Loucy (cell line): Measurements from ENCODE around the gene ERFL.

ENCODE experiments used
- H2AFZ ChIP-seq: fragments of 200-600 bp; sonication (generic); 2 replicates; pipeline ENCODE4 v1.6.0; 2016; ENCODE audit warnings: antibody characterized with exemption, mild to moderate bottlenecking, low read length, moderate library complexity
- H3F3A ChIP-seq: fragments of 200-600 bp; 2 replicates; pipeline ENCODE4 v1.6.0; 2016; ENCODE audit warnings: antibody characterized with exemption, low read depth, mild to moderate bottlenecking
- H3K27me3 ChIP-seq: fragments of 200-600 bp; sonication (generic); 2 replicates; pipeline ENCODE4 v1.6.1; 2014; ENCODE audit warnings: low read length, mild to moderate bottlenecking; ENCODE audit not compliant: insufficient read depth, poor library complexity, severe bottlenecking
- H3K36me3 ChIP-seq: fragments of 200-600 bp; sonication (generic); 2 replicates; pipeline ENCODE4 v1.6.1; 2016; ENCODE audit warnings: low read length; ENCODE audit not compliant: insufficient read depth
- H3K4me1 ChIP-seq: fragments of 200-600 bp; sonication (generic); 2 replicates; pipeline ENCODE4 v1.5.1; 2014; ENCODE audit warnings: low read length, mild to moderate bottlenecking; ENCODE audit not compliant: insufficient read depth, poor library complexity, severe bottlenecking
- H3K4me2 ChIP-seq: fragments of 200-600 bp; sonication (generic); 2 replicates; pipeline ENCODE4 v1.6.0; 2014; ENCODE audit warnings: antibody characterized with exemption, low read length, low read depth, mild to moderate bottlenecking; ENCODE audit not compliant: poor library complexity, severe bottlenecking
- H3K4me3 ChIP-seq: fragments of 200-600 bp; sonication (generic); 2 replicates; pipeline ENCODE4 v1.5.1; 2014; ENCODE audit warnings: low read length, mild to moderate bottlenecking, mixed read lengths; ENCODE audit not compliant: poor library complexity, severe bottlenecking
- H3K79me2 ChIP-seq: fragments of 200-600 bp; sonication (generic); 2 replicates; pipeline ENCODE4 v1.6.1; 2014; ENCODE audit warnings: low read length; ENCODE audit not compliant: insufficient read depth
- H3K9ac ChIP-seq: fragments of 200-600 bp; sonication (generic); 2 replicates; pipeline ENCODE4 v1.6.0; 2014; ENCODE audit warnings: mild to moderate bottlenecking, low read depth, low read length, moderate library complexity; ENCODE audit not compliant: poor library complexity, severe bottlenecking
- H3K9me2 ChIP-seq: fragments of 200-600 bp; sonication (generic); replicated peaks from 2 replicates; pipeline ENCODE4 v1.6.1; 2016; ENCODE audit warnings: low read depth, low read length, mixed read lengths
- H3K9me3 ChIP-seq: fragments of 200-600 bp; sonication (generic); 2 replicates; pipeline ENCODE4 v1.6.1; 2014; ENCODE audit warnings: mild to moderate bottlenecking, antibody characterized with exemption, low read length, low read depth; ENCODE audit not compliant: insufficient read depth
- H4K20me1 ChIP-seq: fragments of 200-600 bp; sonication (generic); 2 replicates; pipeline ENCODE4 v1.6.0; 2014; ENCODE audit warnings: antibody characterized with exemption, low read length, mild to moderate bottlenecking; ENCODE audit not compliant: insufficient read depth, poor library complexity, severe bottlenecking
- EZH2phosphoT487 ChIP-seq: fragments of 200-600 bp; IDR thresholded peaks from 2 replicates; pipeline ENCODE4 v1.6.1; 2018; ENCODE audit warnings: antibody characterized with exemption, mild to moderate bottlenecking, moderate library complexity, borderline replicate concordance
- TF ChIP-seq, protein P1 (sequence below): fragments of 200-600 bp; sonication (generic); conservative IDR thresholded peaks from 2 replicates; pipeline ENCODE4 v1.5.1; 2014; ENCODE audit warnings: mild to moderate bottlenecking, antibody characterized with exemption, low read length

ERFL gene

DNA sequence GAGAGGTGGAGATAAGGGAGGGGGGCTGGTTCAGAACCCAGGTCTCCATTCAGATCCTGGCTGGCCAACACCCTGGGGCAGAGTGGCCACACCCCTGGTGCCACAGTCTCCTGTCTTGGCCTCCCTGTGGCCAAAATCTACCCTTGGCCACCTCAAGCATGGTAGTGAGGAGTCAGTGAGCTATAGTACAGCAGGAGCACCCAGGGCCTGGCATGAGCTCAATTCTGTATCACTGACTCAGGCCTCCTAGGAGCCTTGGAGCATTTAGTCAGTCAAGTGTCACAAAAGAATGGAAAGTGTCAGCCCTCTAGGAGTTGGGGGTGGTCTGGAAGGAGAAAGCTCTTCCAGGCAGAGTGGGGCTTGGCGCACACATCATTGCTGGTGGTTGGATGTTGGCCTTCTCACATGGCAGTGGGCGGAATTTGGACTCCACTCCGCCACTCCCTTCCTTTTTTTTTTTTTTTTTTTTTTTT, 57.8 kb downstream of the ERFL start:
- H3K4me3 ChIP-seq = no peak overlapping the region
- H3K9me2 ChIP-seq = no peaks in the 10 kb centered on the region
- no peak overlapping the region for H3K4me2 ChIP-seq
- H3F3A ChIP-seq = peaks cover 16% of the 10 kb centered on the region; the same call in 1 of the 2 replicates
- TF ChIP-seq EZH2phosphoT487 = no peak
- TF ChIP-seq, protein P1, sequence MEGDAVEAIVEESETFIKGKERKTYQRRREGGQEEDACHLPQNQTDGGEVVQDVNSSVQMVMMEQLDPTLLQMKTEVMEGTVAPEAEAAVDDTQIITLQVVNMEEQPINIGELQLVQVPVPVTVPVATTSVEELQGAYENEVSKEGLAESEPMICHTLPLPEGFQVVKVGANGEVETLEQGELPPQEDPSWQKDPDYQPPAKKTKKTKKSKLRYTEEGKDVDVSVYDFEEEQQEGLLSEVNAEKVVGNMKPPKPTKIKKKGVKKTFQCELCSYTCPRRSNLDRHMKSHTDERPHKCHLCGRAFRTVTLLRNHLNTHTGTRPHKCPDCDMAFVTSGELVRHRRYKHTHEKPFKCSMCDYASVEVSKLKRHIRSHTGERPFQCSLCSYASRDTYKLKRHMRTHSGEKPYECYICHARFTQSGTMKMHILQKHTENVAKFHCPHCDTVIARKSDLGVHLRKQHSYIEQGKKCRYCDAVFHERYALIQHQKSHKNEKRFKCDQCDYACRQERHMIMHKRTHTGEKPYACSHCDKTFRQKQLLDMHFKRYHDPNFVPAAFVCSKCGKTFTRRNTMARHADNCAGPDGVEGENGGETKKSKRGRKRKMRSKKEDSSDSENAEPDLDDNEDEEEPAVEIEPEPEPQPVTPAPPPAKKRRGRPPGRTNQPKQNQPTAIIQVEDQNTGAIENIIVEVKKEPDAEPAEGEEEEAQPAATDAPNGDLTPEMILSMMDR = no peak
- H3K27me3 ChIP-seq = no peaks in the 10 kb centered on the region
- H3K9ac ChIP-seq = no peak overlapping the region
- H2AFZ ChIP-seq = no peak overlapping the region
- H3K4me1 ChIP-seq = peaks cover 12% of the 10 kb centered on the region
- H3K36me3 ChIP-seq = peaks cover 58% of the 10 kb centered on the region; the same call in 1 of the 2 replicates
- peaks cover 38% of the 10 kb centered on the region for H3K79me2 ChIP-seq
- no peaks in the 10 kb centered on the region for H3K9me3 ChIP-seq
- H4K20me1 ChIP-seq = peaks cover 45% of the 10 kb centered on the region

DNA sequence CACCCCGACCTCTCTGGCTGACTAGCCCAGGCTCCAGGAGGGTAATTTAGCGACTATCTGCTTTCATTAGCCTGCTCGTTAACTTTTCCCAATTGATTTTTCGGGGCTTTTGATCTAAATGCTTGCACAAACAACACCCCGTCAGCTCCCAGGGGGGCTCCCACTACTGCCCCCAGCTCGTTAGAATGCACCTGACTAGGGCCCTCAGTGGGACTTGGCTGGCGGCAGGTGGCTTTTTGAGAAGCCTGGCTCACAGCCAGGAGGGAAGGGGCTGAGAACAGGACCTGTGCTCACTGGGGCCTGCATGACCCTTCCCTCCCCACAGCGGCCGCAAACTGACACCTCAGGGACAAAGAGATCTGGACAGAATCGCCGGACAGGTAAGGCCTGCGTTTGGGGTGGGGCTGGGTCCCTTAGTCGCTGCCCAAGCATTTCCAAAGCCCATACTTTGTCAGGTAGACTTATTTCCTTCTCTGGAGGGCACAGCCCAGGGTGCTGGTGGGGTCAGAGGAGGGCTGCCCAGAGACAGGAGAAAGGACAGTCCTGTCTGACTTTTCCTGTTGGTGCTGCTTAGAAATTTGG, 58.8 kb downstream of the ERFL start:
- H3K36me3 ChIP-seq = peaks cover 67% of the 10 kb centered on the region
- no peaks in the 10 kb centered on the region for H3K9me2 ChIP-seq
- H3K4me1 ChIP-seq = peaks cover 15% of the 10 kb centered on the region
- H3F3A ChIP-seq = peaks cover 15% of the 10 kb centered on the region; the same call in 1 of the 2 replicates
- no peaks in the 10 kb centered on the region for H3K9me3 ChIP-seq
- peaks cover 48% of the 10 kb centered on the region for H3K79me2 ChIP-seq
- no peak overlapping the region for H3K4me3 ChIP-seq
- no peak overlapping the region for H2AFZ ChIP-seq
- no peak overlapping the region for H3K4me2 ChIP-seq
- peaks cover 54% of the 10 kb centered on the region for H4K20me1 ChIP-seq
- no peaks in the 10 kb centered on the region for H3K27me3 ChIP-seq
- H3K9ac ChIP-seq = no peak overlapping the region
- TF ChIP-seq EZH2phosphoT487 = no peak
- TF ChIP-seq, protein P1 = no peak

DNA sequence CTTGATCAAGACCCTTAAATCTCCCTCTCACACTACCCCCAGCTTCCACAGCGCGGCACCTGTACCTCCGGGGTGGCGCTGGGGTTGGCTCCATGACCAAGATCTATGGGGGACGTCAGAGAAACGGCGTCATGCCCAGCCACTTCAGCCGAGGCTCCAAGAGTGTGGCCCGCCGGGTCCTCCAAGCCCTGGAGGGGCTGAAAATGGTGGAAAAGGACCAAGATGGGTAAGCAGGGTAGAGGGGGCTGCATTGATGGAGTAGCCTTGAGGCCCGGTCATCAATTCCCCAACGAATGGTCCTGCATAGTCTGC, 59.3 kb downstream of the ERFL start:
- Histone ChIP-seq H3K36me3 (peaks cover 72% of the 10 kb centered on the region), H3F3A (peaks cover 15% of the 10 kb centered on the region; the same call in 1 of the 2 replicates)

More for the DNA sequence above, 59.3 kb downstream of the ERFL start:
- Histone ChIP-seq H3K4me2 (no peak overlapping the region), H3K4me1 (peaks cover 20% of the 10 kb centered on the region), H3K9ac (no peak overlapping the region), H4K20me1 (peaks cover 60% of the 10 kb centered on the region), H3K4me3 (no peak overlapping the region), H3K79me2 (peaks cover 53% of the 10 kb centered on the region), H3K27me3 (no peaks in the 10 kb centered on the region), H2AFZ (no peak overlapping the region), H3K9me3 (no peaks in the 10 kb centered on the region), H3K9me2 (no peaks in the 10 kb centered on the region)
- TF ChIP-seq EZH2phosphoT487 = no peak
- TF ChIP-seq, protein P1 = no peak
